Activated T-cell treated with anti-CD3 and anti-CD28 coated beads for 24 hours (primary cell): ENCODE data around the gene GRIA2.
"Not testable (repeated sequence)": the region's sequence is repeated elsewhere in the genome, so short reads cannot be mapped to it uniquely, and the experiment has no call there.

Experiments
- DNase-seq: peaks from one replicate; pipeline ENCODE4 v3.0.0-alpha.2; 2020; ENCODE audit warnings: low read depth

The GRIA2 gene

GRCh38 chr4:157220371-157220881 is at the start of gene GRIA2:
TSS of gene GRIA2 (plus strand) at chr4:157220728. CDS start at chr4:157221043, 315 bp downstream.
- DNase-seq: no peak

- no peak for DNase-seq
Measured at GRCh38 chr4:157172011-157172410, 48.5 kb upstream of the GRIA2 start.

DNA sequence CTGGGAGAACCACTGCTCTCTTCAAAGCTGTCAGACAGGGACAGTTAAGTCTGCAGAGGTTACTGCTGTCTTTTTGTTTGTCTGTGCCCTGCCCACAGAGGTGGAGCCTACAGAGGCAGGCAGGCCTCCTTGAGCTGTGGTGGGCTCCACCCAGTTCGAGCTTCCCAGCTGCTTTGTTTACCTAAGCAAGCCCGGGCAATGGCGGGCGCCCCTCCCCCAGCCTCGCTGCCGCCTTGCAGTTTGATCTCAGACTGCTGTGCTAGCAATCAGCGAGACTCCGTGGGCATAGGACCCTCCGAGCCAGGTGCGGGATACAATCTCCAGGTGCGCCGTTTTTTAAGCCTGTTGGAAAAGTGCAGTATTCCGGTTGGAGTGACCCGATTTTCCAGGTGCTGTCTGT is 40.3 kb upstream of the GRIA2 start:
- DNase-seq: not testable (repeated sequence)

- no peak for DNase-seq
Measured at GRCh38 chr4:157184300-157184699, 36.2 kb upstream of the GRIA2 start.

DNA sequence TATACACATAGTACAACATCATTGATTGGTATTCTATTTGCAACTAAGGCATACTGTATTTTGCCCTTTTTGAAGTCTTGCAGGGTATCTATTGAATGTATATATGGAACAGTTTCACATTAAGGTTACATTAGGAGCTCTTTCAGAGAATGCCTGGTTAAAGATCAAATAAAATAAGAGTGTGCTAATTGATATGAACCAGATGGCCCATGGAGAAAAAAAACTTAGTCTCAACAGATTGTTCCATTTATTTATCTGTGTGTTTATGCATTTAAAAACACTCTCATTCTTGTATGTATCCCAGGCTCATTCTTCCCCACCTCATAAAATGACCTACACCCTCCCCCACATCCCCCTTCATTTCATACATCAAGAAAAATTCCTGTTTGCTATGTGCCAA is 35.2 kb upstream of the GRIA2 start:
- DNase-seq: no peak

- DNase-seq: no peak
Measured at GRCh38 chr4:157195374-157195773, 25.2 kb upstream of the GRIA2 start.

DNA sequence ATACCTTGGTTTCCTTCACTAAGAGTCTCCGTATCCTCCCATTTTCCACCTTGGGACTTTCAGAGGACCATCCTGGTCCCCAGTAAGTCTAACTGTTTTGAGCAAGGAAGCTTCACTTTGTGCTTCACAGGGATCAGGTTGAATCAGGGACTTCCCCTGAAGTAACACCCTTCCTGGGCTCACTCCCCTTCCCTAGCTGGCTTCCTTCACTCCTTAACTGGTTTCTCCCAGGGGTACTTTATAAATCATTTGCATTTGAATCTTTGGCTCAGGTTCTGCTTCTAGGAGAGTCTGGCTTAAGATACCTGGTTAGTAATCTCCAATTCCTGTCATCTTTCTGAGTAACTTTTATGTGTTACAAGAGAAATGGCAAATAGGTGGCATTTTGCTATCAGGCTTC is 24.5 kb upstream of the GRIA2 start:
- DNase-seq: no peak

- DNase-seq: no peak
Measured at GRCh38 chr4:157204634-157205244, 15.8 kb upstream of the GRIA2 start.

DNA sequence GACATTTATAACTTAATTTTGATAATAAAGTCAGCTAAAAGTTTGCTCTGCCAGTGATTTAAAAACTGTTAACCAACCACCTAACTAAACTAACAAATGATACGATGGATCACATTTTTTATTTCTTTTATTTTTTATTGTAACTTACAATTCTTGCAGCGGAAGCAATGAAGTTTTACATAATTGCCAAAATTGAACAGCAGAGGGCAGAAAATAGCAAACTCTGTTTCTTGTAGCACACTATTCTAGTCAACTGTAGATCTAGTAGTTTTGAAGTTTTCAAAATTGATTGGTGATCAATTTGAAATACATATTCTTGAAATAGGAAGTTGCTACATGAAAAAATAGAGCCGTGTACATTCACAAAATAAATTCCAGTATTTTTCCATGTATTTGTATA is 2.8 kb upstream of the GRIA2 start:
- DNase-seq: no peak

DNA sequence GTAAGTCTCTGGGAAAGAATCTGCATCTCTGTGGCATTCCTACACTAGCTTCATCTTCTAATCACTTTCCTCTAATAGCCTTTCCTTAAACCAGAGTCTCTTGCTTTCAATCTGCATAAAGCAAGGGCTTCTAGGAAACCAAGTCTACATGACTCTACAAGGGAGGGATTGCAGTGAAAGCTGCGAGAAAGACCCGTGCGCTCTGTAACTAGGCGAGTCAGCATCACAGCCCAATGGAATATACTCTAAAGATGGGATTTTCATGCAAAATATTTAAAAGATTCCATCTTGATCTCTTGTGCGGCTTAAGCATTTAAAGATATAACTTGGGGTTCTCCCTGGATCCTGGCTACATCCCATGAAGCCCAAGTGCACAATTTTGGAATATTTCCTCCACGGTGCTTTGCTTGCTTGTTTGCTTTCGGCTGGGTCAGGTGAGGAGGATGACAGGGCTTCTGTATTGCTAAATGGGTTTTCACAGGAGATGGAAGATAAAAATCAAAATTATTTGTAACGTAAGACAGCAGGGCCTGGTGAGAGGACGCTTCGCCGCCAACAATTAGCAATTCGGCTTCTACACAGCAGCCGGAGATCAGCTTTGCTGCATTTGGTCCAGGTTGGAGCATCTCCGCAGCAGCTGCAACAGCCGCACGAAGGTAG is 687 bp upstream of the GRIA2 start:
- no peak for DNase-seq

- DNase-seq: no peak
Measured at GRCh38 chr4:157221426-157221894, 932 bp downstream of the GRIA2 start.

- DNase-seq: no peak
Measured at GRCh38 chr4:157221895-157222770, 1.6 kb downstream of the GRIA2 start.

DNA sequence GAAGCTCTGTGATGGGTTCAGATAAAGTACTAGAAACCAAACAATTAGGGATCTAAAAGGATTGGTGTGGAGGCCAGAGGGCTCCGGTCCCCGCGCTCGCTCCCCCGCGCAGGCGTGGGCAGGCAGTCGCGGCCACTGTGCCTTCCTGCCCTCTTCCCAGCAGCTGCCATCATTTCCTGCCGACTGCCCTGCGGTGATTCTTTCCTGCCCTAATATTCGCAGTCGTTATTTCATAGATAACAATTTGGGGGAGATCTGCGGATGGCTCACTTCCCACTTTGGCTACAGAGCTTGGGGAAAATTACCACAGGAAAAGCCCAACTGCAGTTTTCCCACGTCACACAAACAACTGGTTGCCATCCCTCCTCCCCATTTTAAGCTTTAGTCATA is 2.2 kb downstream of the GRIA2 start:
- no peak for DNase-seq

DNA sequence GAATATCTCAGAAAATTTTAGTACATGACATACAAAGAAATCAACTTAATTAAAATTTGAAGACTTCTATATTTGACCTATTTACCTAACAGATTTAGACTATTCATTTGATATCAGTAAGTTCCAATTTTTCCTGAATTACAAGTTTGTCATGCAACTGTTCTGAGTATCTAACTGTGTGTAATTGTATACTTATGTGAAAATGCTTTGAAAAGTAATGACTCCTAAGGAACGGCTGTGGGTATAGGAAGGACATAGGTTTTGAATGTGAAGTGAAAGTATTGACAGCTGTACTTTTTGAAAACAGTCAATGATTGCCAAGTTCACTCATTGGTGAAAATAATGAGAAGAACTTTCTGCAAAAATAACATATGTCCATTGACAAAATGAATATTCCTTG is 2.9 kb downstream of the GRIA2 start:
- DNase-seq: no peak

DNA sequence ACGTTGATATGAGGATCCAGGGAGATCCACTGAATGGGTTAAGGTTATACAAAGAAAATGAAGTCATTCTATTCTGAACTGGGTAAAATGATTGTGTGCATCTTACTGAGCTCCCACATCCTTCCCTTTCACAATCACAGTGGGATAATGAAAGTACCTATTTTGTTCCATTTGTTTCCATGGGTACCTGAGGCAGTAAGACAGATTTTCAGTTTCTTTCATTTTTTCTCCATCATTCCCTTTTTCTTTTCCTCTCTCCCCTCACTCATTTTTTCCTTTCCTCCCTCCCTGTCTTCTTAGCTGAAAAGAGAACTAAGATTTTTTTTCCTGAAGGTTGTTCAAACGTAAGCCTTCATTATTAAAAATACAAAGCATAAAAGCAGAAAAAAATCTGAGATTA is 4.6 kb downstream of the GRIA2 start:
- no peak for DNase-seq

GRCh38 chr4:157226035-157226434 is 5.5 kb downstream of the GRIA2 start:
- DNase-seq: no peak

GRCh38 chr4:157226601-157227000 is 6.1 kb downstream of the GRIA2 start:
- no peak for DNase-seq

DNA sequence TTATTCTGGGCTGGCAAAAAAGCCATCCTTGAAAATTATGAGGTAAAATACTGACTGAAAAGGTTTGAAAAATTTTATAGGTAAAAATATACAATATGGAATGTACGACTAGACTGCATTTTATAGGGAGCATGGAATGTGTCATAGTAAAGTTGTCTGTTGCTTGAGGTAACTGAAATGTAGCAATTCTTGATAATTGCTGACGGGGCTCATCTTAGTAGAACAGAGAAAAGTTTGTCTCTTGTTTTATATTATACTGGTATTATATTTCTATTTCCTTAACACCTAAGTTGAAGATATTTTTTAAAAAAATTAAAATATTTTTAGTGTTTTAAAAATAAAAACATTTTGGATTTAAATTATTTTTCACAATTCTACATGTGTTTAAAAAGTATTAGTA is 11.0 kb downstream of the GRIA2 start:
- DNase-seq: no peak

DNA sequence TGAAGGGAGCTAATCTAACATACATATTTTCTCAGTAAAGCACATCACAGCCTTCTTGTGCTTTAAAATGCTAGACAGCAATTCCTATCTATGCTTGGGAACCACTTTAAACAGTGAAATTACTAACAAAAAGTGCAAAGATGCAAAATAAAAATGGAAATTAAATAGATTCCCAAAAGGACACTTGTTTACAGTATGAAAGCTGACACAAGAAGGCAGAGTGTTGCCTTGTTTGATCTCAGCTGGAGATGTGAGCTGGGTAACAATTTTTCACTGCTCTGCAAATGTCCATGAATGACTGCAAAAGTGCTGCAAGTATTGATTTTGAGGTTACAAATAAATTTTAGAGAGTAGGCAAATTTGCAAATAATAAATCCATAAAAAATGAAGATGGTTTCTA is 22.3 kb downstream of the GRIA2 start:
- DNase-seq: no peak

GRCh38 chr4:157244348-157244747 is 23.8 kb downstream of the GRIA2 start:
- DNase-seq: no peak

DNA sequence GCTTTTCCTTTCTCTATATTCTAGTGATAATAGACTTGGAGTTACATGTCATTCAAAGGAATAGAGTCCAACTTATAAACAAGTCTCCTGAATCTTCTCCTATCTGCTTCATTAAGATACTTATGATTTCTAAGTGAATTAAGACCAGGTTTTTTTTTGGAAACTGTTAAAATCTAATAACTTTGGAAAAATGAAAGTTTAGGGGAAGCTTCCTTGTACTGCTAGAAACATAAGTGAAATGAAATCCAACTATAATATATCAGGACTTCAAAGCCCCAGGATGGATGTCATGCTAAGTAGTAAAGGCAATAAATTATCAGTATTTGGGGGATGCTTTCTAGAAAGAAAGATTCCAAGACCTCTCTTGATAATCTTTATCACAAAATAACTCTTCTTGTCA is 24.8 kb downstream of the GRIA2 start:
- DNase-seq: no peak

DNA sequence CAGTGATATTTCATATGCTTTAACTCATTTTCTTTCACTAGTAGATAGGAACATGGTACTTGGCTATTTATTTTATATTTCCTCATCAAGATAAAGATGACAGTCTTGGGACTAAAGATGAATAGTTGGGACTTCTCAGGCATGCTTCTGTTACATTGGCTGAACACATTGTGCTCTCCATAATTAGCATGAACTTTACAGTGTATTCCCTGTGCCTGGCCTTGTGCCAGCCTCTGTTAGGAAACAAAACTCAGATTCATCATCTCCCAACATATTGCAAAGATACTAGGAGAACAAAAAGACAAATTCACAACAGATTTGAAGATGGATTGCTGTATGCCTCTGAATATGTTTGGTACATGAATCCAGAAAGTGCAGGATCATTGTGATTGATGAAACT is 26.4 kb downstream of the GRIA2 start:
- no peak for DNase-seq

DNA sequence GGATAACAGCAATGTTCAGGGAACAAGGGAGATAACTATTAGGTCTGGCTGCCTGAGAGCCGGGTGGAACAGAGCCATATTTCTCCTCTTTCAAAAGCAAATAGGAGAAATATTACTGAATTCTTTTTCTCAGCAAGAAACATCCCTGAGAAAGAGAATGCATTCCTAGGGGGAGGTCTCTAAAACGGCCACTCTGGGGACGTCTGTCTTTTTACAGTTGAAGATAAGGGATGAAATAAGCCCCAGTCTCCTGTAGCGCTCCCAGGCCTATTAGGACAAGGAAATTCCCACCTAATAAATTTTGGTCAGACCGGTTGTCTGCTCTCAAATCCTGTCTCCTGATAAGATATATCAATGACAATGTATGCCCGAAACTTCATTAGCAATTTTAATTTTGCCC is 37.6 kb downstream of the GRIA2 start:
- not testable (repeated sequence) for DNase-seq
